SK-N-MC (cell line): Measurements from ENCODE around the gene AIM2.

Experiments used
- EZH2 ChIP-seq: fragments of 200-600 bp; sonication (generic); IDR thresholded peaks from one replicate; pipeline ENCODE4 v1.6.1; 2017; ENCODE audit warnings: antibody characterized with exemption
- POLR2AphosphoS5 ChIP-seq: IDR thresholded peaks from 2 replicates; pipeline ENCODE4 v1.6.1; 2012; ENCODE audit warnings: mild to moderate bottlenecking, low read depth, low read length, borderline replicate concordance

DNA sequence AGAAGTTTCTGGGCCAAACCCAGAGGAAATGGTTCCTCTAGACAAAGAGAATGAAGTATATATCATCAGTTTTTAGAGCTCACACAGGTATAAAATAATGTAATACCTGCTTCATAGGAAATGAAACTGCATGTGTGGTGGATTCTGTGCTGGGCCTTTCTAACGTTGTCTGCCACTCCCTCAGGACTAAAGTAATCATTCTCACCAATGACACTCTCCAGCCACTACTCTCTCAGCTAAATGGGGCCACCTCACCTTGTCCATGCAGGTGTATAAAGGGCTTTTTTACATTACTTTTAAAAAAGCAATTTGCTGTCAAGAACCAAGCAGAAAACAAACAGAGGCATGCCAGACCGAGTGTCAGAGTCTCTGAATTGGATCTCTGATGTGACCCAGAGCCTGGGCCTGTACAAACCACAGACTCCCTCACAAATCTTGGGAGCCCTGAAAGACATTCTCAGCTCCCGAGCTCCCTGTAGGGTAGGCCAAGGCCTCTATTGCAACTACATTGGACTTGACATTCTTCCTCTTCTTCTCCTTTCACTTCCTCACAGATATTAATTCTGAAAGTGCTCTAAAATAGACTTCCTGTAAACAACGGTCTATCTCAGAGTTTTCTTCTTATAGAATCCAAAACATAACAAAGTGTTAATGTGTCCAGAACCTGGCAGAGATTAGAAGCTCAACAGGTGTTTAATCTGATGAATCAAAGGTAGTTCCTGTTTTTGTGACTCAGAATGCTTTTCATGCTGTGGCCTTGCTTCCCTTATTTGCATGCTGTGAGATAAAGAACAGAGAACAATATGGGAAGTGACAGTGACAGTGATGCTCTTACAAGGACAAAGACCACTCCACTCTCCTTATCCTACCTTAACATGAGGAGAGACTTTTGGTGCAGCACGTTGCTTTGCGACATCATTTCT, 8.6 kb downstream of the AIM2 start:
- no peak for TF ChIP-seq POLR2AphosphoS5
- no peak for TF ChIP-seq EZH2
